ENCODE measurements around the gene CGREF1.

GRCh38 chr2:27051902-27052645 is 66.9 kb downstream of the CGREF1 start:
- TF ChIP-seq CTCF (IDR thresholded peaks at IDR 0.05; ENCODE audit: low read length) (no peak), EZH2 (optimal IDR thresholded peaks at IDR 0.05; ENCODE audit: low read depth, low read length) (no peak)

Data from MM.1S (cell line).